WTC11 (cell line): ENCODE results near the gene FAM50B. TPM values are rescaled to one million over a fixed set of nuclear protein-coding genes. Genes with fewer than 3 reads are reported as not detected.

Experiments
- ATAC-seq: fragments of 200-7000 bp; cut with Tn5 transposase; 2 replicates; pipeline ENCODE4 v1.10.0; 2021; ENCODE audit warnings: mild to moderate bottlenecking, moderate library complexity
- CTCF ChIA-PET: fragments of 300-600 bp; sonication (Branson Sonifier 250); formaldehyde crosslinking; loops from one replicate; lab custom pipeline; 2021; ENCODE audit warnings: antibody characterized with exemption; lab: Charles Lee
- POLR2A ChIA-PET: fragments of 350-600 bp; sonication (Branson Sonifier 250); formaldehyde crosslinking; loops from one replicate; lab custom pipeline; 2021; ENCODE audit warnings: antibody characterized with exemption; lab: Charles Lee
- DNase-seq: peaks from one replicate; pipeline ENCODE4 v3.0.0; 2021; ENCODE audit warnings: low spot score
- H3K27ac Mint-ChIP-seq: 2 replicates; pipeline ENCODE4 v1.8.0; 2021; ENCODE audit warnings: mixed read lengths
- H3K27me3 Mint-ChIP-seq: 2 replicates; pipeline ENCODE4 v1.8.0; 2021; ENCODE audit warnings: low read depth, mild to moderate bottlenecking, moderate library complexity, mixed read lengths
- H3K36me3 Mint-ChIP-seq: 2 replicates; pipeline ENCODE4 v1.8.0; 2021; ENCODE audit warnings: mixed read lengths
- H3K4me1 Mint-ChIP-seq: 2 replicates; pipeline ENCODE4 v1.8.0; 2022; ENCODE audit warnings: mixed read lengths
- H3K4me3 Mint-ChIP-seq: 2 replicates; pipeline ENCODE4 v1.8.0; 2021; ENCODE audit warnings: mild to moderate bottlenecking, moderate library complexity, mixed read lengths
- H3K9me3 Mint-ChIP-seq: 2 replicates; pipeline ENCODE4 v1.8.0; 2021; ENCODE audit warnings: mixed read lengths
- ATF1 ChIP-seq: sonication (generic); formaldehyde crosslinking; IDR thresholded peaks from 2 replicates; pipeline ENCODE4 v1.8.1; 2023; ENCODE audit warnings: mild to moderate bottlenecking, moderate library complexity, missing genetic modification reagents
- ESRRA ChIP-seq: sonication (generic); formaldehyde crosslinking; IDR thresholded peaks from 2 replicates; pipeline ENCODE4 v1.8.1; 2022; ENCODE audit warnings: mild to moderate bottlenecking, missing genetic modification reagents, borderline replicate concordance
- KAT7 ChIP-seq: sonication (generic); formaldehyde crosslinking; IDR thresholded peaks from 2 replicates; pipeline ENCODE4 v1.8.1; 2023; ENCODE audit warnings: missing genetic modification reagents, mild to moderate bottlenecking, borderline replicate concordance
- MXD4 ChIP-seq: fragments of 250-450 bp; sonication (Bioruptor Pico); IDR thresholded peaks from 2 replicates; pipeline ENCODE4 v1.8.0; 2021; ENCODE audit warnings: mild to moderate bottlenecking, moderate library complexity, borderline replicate concordance
- MYBL2 ChIP-seq: sonication (generic); formaldehyde crosslinking; IDR thresholded peaks from 2 replicates; pipeline ENCODE4 v1.8.1; 2023; ENCODE audit warnings: mild to moderate bottlenecking, moderate library complexity, missing genetic modification reagents
- SMAD3 ChIP-seq: sonication (generic); formaldehyde crosslinking; IDR thresholded peaks from 2 replicates; pipeline ENCODE4 v1.8.0; 2022; ENCODE audit warnings: missing genetic modification reagents, mild to moderate bottlenecking, borderline replicate concordance
- SOX15 ChIP-seq: fragments of 250-450 bp; sonication (Bioruptor Pico); IDR thresholded peaks from 2 replicates; pipeline ENCODE4 v1.9.0; 2021; ENCODE audit warnings: mild to moderate bottlenecking
- ZNF138 ChIP-seq: sonication (generic); formaldehyde crosslinking; conservative IDR thresholded peaks from 2 replicates; pipeline ENCODE4 v1.8.1; 2022; ENCODE audit warnings: mild to moderate bottlenecking, moderate library complexity, missing genetic modification reagents
- ZNF281 ChIP-seq: sonication (generic); formaldehyde crosslinking; IDR thresholded peaks from 2 replicates; pipeline ENCODE4 v1.8.0; 2023; ENCODE audit warnings: mild to moderate bottlenecking, missing genetic modification reagents
- total RNA-seq: library from RNA; stranded (reverse); gene quantifications from 3 replicates; pipeline ENCODE4 v1.2.3, GENCODE V29; 2021
- TF ChIP-seq, protein P1 (sequence below): sonication (generic); formaldehyde crosslinking; IDR thresholded peaks from 2 replicates; pipeline ENCODE4 v1.8.1; 2023; ENCODE audit warnings: mild to moderate bottlenecking, missing genetic modification reagents
- TF ChIP-seq, protein P2 (sequence below): sonication (generic); formaldehyde crosslinking; IDR thresholded peaks from 2 replicates; pipeline ENCODE4 v1.8.0; 2022; ENCODE audit warnings: mild to moderate bottlenecking, missing genetic modification reagents
- TF ChIP-seq, protein P3 (sequence below): sonication (generic); formaldehyde crosslinking; IDR thresholded peaks from 2 replicates; pipeline ENCODE4 v1.8.0; 2022; ENCODE audit warnings: mild to moderate bottlenecking, missing genetic modification reagents

FAM50B gene
- total RNA-seq, 1 experiment from 2014 or later: 2.1 TPM

GRCh38 chr6:3873051-3873450 is 23.9 kb downstream of the FAM50B start:
- Mint-ChIP-seq H3K27me3 (no peaks in the 10 kb centered on the region), H3K36me3 (no peaks in the 10 kb centered on the region)
- POLR2A ChIA-PET: no interaction called here
- no peak for DNase-seq
- TF ChIP-seq ZNF281 (CRISPR knock-in tag) (no peak), MYBL2 (CRISPR knock-in tag) (no peak)
- TF ChIP-seq, all 79 proteins: peak for 0
- H3K27ac Mint-ChIP-seq: no peak overlapping the region
- peaks cover 11% of the 10 kb centered on the region for H3K4me1 Mint-ChIP-seq
- no peak overlapping the region for H3K4me3 Mint-ChIP-seq
- CTCF ChIA-PET: interaction anchor here (1.5 to 5.3 kb wide), 4 partner anchors 13 to 105 kb away, joined by 3 to 34 read pairs (median 5); partner anchors contain the start of gene FAM50B
- no peak for ATAC-seq
- H3K9me3 Mint-ChIP-seq: no peaks in the 10 kb centered on the region

- no peaks in the 10 kb centered on the region for H3K9me3 Mint-ChIP-seq
- TF ChIP-seq KAT7 (no peak), ZNF281 (CRISPR knock-in tag) (no peak), ESRRA (CRISPR knock-in tag) (no peak), ZNF138 (no peak), SMAD3 (CRISPR knock-in tag) (no peak), ATF1 (CRISPR knock-in tag) (no peak), MXD4 (CRISPR knock-in tag) (no peak)
- TF ChIP-seq, protein P1, sequence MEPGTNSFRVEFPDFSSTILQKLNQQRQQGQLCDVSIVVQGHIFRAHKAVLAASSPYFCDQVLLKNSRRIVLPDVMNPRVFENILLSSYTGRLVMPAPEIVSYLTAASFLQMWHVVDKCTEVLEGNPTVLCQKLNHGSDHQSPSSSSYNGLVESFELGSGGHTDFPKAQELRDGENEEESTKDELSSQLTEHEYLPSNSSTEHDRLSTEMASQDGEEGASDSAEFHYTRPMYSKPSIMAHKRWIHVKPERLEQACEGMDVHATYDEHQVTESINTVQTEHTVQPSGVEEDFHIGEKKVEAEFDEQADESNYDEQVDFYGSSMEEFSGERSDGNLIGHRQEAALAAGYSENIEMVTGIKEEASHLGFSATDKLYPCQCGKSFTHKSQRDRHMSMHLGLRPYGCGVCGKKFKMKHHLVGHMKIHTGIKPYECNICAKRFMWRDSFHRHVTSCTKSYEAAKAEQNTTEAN (CRISPR knock-in tag): no peak
- TF ChIP-seq, protein P2, sequence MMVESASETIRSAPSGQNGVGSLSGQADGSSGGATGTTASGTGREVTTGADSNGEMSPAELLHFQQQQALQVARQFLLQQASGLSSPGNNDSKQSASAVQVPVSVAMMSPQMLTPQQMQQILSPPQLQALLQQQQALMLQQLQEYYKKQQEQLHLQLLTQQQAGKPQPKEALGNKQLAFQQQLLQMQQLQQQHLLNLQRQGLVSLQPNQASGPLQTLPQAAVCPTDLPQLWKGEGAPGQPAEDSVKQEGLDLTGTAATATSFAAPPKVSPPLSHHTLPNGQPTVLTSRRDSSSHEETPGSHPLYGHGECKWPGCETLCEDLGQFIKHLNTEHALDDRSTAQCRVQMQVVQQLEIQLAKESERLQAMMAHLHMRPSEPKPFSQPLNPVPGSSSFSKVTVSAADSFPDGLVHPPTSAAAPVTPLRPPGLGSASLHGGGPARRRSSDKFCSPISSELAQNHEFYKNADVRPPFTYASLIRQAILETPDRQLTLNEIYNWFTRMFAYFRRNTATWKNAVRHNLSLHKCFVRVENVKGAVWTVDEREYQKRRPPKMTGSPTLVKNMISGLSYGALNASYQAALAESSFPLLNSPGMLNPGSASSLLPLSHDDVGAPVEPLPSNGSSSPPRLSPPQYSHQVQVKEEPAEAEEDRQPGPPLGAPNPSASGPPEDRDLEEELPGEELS (CRISPR knock-in tag): no peak
- TF ChIP-seq, protein P3, sequence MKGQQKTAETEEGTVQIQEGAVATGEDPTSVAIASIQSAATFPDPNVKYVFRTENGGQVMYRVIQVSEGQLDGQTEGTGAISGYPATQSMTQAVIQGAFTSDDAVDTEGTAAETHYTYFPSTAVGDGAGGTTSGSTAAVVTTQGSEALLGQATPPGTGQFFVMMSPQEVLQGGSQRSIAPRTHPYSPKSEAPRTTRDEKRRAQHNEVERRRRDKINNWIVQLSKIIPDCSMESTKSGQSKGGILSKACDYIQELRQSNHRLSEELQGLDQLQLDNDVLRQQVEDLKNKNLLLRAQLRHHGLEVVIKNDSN (CRISPR knock-in tag): no peak
Measured at GRCh38 chr6:3874069-3874468, 24.9 kb downstream of the FAM50B start.

GRCh38 chr6:3875486-3875885 is 26.3 kb downstream of the FAM50B start:
- CTCF ChIA-PET: interaction anchor here (1.5 kb wide), 1 partner anchor 26 kb away, joined by 8 read pairs; the partner anchor contains the start of gene FAM50B
- POLR2A ChIA-PET: no interaction called here
- no peak for ATAC-seq
- DNase-seq: no peak
- no peak overlapping the region for H3K4me3 Mint-ChIP-seq
- no peak for TF ChIP-seq SOX15
- no peaks in the 10 kb centered on the region for H3K4me1 Mint-ChIP-seq
- peaks cover under 1% of the 10 kb centered on the region; the same call in 1 of the 2 replicates for H3K9me3 Mint-ChIP-seq
- H3K27me3 Mint-ChIP-seq: no peaks in the 10 kb centered on the region
- no peak overlapping the region for H3K27ac Mint-ChIP-seq
- no peaks in the 10 kb centered on the region for H3K36me3 Mint-ChIP-seq

More at GRCh38 chr6:3874069-3874468, 24.9 kb downstream of the FAM50B start:
- DNase-seq (no peak), ATAC-seq (no peak)
- Mint-ChIP-seq H3K4me1 (peaks cover 3% of the 10 kb centered on the region; the same call in 1 of the 2 replicates), H3K4me3 (no peak overlapping the region), H3K36me3 (no peaks in the 10 kb centered on the region), H3K27me3 (no peaks in the 10 kb centered on the region), H3K27ac (no peak overlapping the region)
- ChIA-PET POLR2A (interaction anchor here (0.6 kb wide), 1 partner anchor 106 kb away, joined by 5 read pairs; no protein-coding TSS in a partner anchor), CTCF (interaction anchor here (1.7 to 5.3 kb wide), 3 partner anchors 12 to 104 kb away, joined by 3 to 34 read pairs (median 6); partner anchors contain the start of gene FAM50B)
